NCI-H524 treated with DMSO at 0.1 percent for 48 hours (cell line): ENCODE data around the gene CYTH3.

Experiments
- DNase-seq: peaks from one replicate; lab custom pipeline; 2025; lab: John Stamatoyannopoulos, UW

CYTH3 gene

GRCh38 chr7:6258440-6259182 is 13.8 kb downstream of the CYTH3 start:
- DNase-seq: no peak

GRCh38 chr7:6257675-6258074 is 14.7 kb downstream of the CYTH3 start:
- DNase-seq: no peak

- no peak for DNase-seq
These were observed 15.5 kb downstream of the CYTH3 start for GRCh38 chr7:6256677-6257535.

DNA sequence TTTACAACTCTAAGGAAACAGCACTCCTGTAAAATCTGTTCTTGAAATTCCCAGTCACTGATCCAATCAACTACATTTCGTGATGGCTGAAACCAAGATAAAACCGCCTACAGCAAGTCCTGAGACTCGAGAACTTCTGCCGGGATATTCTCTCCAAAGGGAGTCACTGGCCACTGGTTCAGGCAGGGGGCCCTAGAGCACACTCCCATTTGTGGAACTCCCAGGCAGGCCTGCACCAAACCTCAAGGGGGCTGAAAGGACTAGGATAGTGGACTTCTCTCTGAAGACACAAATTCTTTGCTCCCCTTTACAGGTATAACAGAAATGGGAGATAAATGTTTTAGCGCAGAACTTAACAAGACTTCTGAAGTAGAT is 16.3 kb downstream of the CYTH3 start:
- no peak for DNase-seq

GRCh38 chr7:6254866-6255265 is 17.6 kb downstream of the CYTH3 start:
- DNase-seq: no peak

DNA sequence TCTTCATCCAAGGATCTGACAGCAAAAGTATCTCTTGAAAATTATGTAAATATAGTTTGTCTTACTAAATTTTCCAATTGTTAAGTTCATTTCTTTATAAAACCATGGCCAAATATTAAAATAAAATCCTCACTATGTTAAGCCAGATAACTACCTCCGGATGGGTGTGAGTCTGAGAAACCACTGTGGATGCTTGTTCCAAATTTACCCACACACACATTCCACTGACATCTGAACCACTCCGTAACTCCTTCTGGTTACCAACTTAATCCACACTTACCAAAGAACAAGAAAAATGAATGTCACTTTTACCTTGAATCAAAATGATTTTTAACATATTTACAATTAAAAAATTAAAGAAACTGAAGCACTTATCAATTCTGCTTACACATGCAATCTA is 19.7 kb downstream of the CYTH3 start:
- DNase-seq: no peak

DNA sequence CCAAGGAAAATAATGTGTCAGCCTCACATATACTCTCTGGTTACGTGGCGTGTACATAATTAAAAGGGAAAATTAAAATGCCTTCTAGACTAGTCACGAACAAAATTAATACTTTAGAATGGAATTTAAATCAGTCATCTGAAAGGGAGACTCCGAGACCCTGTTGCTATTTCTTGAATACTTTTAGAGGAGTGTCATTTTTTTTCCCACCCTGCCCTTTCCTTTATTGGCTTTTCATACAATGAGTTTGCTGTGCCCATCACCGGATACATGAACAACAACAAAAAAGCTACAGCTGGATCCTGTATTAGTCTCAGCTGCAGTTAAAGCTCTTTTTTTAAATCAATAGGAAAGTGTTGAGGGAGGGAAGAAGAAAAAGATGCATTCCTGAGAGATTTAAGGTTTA is 20.1 kb downstream of the CYTH3 start:
- DNase-seq: no peak

DNA sequence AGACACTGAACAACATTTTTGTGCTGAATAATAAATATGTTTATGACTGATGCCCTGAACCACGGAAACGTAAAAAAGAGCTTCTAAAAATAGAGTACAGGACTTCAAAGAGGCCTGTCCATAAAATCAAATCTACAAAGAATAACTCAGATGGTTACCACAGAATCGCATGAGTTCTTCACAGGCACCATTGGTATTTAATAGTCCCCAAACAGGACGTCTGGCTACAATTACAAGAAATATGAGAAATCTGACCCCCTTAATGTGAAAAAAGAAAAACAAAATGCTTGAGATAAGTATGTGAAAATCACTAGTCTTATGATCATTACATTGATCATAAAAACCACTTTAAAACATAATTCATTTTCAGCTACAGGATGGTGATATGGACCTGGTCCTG is 20.8 kb downstream of the CYTH3 start:
- no peak for DNase-seq

GRCh38 chr7:6250364-6250833 is 22.0 kb downstream of the CYTH3 start:
- no peak for DNase-seq

GRCh38 chr7:6249043-6249442 is 23.4 kb downstream of the CYTH3 start:
- no peak for DNase-seq

DNA sequence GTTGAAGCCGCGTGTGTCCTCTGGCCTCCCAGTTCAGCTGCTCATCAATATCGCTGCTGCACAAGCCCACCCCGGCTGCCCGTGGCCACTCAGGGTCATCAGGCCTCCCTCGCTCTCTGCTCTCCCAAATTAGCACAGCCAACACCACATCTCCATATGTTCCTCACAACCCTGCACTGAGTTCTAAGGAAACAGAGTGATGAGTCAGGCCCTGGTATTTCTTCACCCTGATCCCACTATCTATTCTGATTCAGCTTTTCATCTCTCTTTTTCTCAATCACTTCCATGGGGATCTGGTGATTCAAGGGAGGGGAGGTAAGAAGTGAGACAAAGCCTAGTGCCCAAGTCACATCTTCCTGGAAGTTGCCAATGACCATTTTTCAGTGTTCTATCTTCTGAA is 23.8 kb downstream of the CYTH3 start:
- DNase-seq: no peak

GRCh38 chr7:6246251-6246917 is 26.0 kb downstream of the CYTH3 start:
- no peak for DNase-seq

- no peak for DNase-seq
These were observed 28.4 kb downstream of the CYTH3 start for GRCh38 chr7:6244021-6244420.

DNA sequence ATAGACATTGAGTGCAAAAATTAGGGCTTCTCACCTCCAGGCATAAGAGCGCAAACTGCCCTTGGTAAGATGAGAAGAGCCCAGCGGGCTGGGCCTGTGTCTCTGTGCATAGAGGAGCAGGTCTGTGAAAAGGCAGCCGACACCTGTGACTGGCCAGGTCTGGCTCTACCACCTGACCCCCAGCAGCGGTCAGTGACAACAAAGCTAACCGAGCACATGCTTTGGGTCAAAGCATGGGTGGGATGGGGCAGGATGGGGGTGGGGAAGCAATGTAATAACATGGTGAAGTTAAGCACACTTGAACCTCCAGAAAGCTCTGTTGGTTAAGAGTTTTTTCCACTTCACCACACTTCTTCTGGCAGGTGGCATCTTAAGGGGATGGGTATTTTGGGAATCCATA is 29.3 kb downstream of the CYTH3 start:
- no peak for DNase-seq

DNA sequence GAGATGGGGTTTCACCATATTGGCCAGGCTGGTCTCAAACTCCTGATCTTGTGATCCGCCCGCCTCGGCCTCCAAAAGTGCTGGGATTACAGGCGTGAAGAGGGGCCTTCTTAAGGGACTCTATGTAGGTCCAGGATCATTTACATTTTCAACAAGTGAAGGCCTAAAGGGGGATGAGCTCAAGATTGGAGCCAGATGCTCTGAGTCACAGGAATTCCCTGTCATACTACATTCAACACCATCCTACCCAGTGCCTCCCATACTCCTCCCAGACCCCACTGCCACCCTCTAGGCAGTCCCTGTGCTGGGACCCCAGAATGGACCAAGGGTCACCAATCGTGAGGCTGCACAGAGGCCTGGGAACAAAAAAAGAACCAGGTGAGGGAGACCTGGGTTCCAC is 29.9 kb downstream of the CYTH3 start:
- DNase-seq: no peak

- DNase-seq: no peak
These were observed 30.8 kb downstream of the CYTH3 start for GRCh38 chr7:6241607-6241973.

DNA sequence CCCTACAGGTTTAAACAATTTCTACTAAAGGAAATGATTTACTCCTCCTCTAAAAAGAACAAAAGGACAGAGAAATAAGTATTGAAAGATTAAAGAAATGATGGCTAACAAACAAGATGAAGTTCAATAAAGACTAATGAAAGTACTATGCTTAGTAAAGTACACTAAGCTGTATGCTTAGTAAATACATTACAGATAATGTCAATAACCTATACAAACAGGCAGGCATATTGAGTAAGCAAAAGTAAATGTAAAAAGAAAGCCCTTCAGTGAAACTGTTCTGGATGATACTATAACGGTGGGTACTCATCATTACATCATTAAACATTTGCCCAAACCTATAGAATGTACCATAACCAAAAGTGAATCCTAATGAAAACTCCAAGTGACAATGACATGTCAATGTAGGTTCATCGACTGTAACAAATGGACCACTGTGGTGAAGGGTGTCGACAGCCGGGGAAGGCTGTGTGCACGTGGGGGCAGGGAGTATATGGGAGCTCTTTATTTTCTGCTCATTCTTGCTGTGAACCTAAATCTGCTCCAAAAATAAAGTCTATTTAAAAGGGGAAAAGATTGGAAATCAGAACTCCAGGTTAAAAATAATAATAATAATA is 34.0 kb downstream of the CYTH3 start:
- DNase-seq: no peak

DNA sequence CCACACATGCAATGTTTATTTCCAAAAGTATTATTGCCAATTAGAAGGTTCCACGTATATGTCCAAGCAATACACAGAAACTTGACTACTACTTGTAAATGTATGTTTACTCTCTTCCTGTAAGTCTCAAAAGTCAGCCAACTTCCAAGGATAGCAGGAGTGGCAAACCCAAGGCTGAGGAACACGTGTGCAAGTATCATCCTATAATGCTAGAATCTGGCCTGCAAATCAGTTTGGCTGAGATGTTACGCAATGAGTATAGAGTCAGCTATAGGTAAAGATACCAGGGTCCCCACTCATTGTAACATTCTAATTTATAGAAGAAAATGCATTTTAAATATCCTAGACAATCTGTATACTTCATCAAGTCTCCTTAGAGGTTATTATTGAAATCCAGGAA is 34.7 kb downstream of the CYTH3 start:
- no peak for DNase-seq

DNA sequence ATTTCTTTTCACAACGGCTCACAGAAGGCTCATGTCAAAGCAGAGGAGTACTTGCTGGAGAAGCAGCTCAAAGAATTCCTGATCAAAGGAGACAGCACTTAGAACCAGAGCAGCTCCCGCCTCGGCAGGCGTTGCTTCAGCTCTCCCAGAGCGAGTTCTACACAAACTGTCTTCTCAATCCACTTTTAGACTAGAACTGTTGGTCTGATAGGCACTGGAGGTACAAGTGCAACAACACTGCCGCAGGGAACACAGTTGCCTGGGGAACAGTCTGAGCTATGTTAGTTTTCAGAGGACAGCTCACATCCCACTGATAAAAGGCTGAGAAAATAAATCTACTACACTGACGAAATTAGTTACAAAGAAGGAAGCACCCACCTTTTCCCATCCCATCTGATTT is 35.4 kb downstream of the CYTH3 start:
- DNase-seq: no peak

DNA sequence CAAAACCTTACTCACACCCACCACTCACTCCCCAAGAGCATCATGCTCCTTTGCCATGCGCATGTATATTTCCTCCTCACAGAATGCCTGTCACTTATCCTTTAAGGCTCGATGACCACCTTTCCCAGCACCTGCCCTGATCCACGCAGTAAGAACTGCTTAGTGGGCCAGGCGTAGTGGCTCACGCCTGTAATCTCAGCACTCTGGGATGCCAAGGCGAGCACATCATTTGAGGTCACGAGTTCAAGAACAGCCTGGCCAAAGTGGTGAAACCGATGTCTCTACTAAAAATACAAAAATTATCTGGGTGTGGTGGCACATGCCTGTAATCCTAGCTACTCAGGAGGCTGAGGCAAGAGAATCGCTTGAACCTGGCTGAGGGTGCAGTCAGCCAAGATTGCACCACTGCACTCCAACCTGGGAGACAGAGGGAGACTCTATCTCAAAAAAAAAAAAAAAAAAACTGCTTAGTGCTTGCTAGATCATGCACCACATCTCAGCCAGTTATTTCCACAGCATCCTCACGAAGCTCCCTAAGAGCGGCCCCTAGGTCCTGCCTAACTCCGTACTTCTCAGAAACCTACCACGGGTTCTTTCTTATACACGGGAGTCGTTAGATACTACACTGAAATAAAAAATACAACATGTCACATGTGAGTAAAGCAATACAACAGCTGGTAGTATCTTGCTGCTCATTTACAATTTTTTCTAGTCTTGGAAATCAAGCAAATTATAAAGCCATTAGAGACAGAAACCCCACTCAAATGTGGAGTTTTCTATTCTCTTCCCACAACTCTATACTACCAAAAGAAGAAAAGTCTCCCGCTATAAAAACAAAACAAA is 37.2 kb downstream of the CYTH3 start:
- DNase-seq: no peak

- no peak for DNase-seq
These were observed 38.0 kb downstream of the CYTH3 start for GRCh38 chr7:6234384-6234783.

GRCh38 chr7:6232534-6232933 is 39.9 kb downstream of the CYTH3 start:
- DNase-seq: no peak
